GM18502 (cell line): ENCODE measurements around the gene TCF7.

ENCODE experiments used
- ATAC-seq: cut with Tn5 transposase; IDR thresholded peaks from one replicate; pipeline ENCODE4 v1.9.1; 2021; ENCODE audit warnings: mild to moderate bottlenecking; ENCODE audit not compliant: unreplicated experiment, poor library complexity

TCF7 gene

GRCh38 chr5:134128648-134128995, 14.1 kb downstream of the TCF7 start:
- no peak for ATAC-seq

GRCh38 chr5:134129411-134130238, 15.1 kb downstream of the TCF7 start:
- ATAC-seq, result no peak

GRCh38 chr5:134130239-134130945, 15.9 kb downstream of the TCF7 start:
- ATAC-seq, result no peak

- no peak for ATAC-seq
Measured at GRCh38 chr5:134131165-134131564, 16.7 kb downstream of the TCF7 start.

- ATAC-seq, result no peak
Measured at GRCh38 chr5:134131578-134132350, 17.3 kb downstream of the TCF7 start.

- ATAC-seq, result peak; percentile 54
Measured at GRCh38 chr5:134132372-134133187, 18.1 kb downstream of the TCF7 start.

- ATAC-seq, result no peak
Measured at GRCh38 chr5:134133188-134133994, 18.9 kb downstream of the TCF7 start.

GRCh38 chr5:134133995-134134541, 19.6 kb downstream of the TCF7 start:
- no peak for ATAC-seq

- no peak for ATAC-seq
Measured at GRCh38 chr5:134135091-134135655, 20.7 kb downstream of the TCF7 start.

- no peak for ATAC-seq
Measured at GRCh38 chr5:134136221-134136631, 21.7 kb downstream of the TCF7 start.

GRCh38 chr5:134136771-134137170, 22.3 kb downstream of the TCF7 start:
- no peak for ATAC-seq

GRCh38 chr5:134138416-134139376, 24.2 kb downstream of the TCF7 start:
- ATAC-seq, result peak; percentile 78

- no peak for ATAC-seq
Measured at GRCh38 chr5:134139377-134139851, 24.9 kb downstream of the TCF7 start.

- no peak for ATAC-seq
Measured at GRCh38 chr5:134139891-134140469, 25.5 kb downstream of the TCF7 start.

- peak; percentile 53 for ATAC-seq
Measured at GRCh38 chr5:134140530-134141201, 26.2 kb downstream of the TCF7 start.

GRCh38 chr5:134141331-134142050, 27.0 kb downstream of the TCF7 start:
- ATAC-seq, result no peak
